Activated effector memory CD4-positive, alpha-beta T cell treated with anti-CD3 and anti-CD28 coated beads, Interleukin-2, amount 50 U/mL, for 16 hours (primary cell): ENCODE measurements around the gene PAQR8.
"Not testable (repeated sequence)": the region's sequence is repeated elsewhere in the genome, so short reads cannot be mapped to it uniquely, and the experiment has no call there.

ENCODE experiments used
- DNase-seq: peaks from one replicate; pipeline ENCODE4 v3.0.0-alpha.2; 2020

The PAQR8 gene

GRCh38 chr6:52416629-52417151, 54.7 kb downstream of the PAQR8 start:
- DNase-seq = no peak

GRCh38 chr6:52417675-52418111, 55.7 kb downstream of the PAQR8 start:
- DNase-seq = no peak

- DNase-seq = no peak
Observed at GRCh38 chr6:52418606-52419005, 56.7 kb downstream of the PAQR8 start.

- DNase-seq = peak; percentile 99
Observed at GRCh38 chr6:52419809-52420667, 58.1 kb downstream of the PAQR8 start, which contains the start of gene EFHC1. TSS of gene EFHC1 (plus strand) at chr6:52420342. CDS start at chr6:52420411, 69 bp downstream.

- no peak for DNase-seq
Observed at GRCh38 chr6:52420668-52421358, 58.9 kb downstream of the PAQR8 start.

GRCh38 chr6:52422156-52422555, 60.2 kb downstream of the PAQR8 start:
- DNase-seq = no peak

GRCh38 chr6:52423448-52423847, 61.5 kb downstream of the PAQR8 start:
- no peak for DNase-seq

GRCh38 chr6:52423971-52424381, 62.0 kb downstream of the PAQR8 start:
- DNase-seq = no peak

GRCh38 chr6:52424513-52424912, 62.6 kb downstream of the PAQR8 start:
- DNase-seq = no peak

- DNase-seq = no peak
Observed at GRCh38 chr6:52426667-52427066, 64.7 kb downstream of the PAQR8 start.

GRCh38 chr6:52433294-52433693, 71.3 kb downstream of the PAQR8 start:
- not testable (repeated sequence) for DNase-seq

- no peak for DNase-seq
Observed at GRCh38 chr6:52435345-52435744, 73.4 kb downstream of the PAQR8 start.

GRCh38 chr6:52438926-52439325, 77.0 kb downstream of the PAQR8 start:
- no peak for DNase-seq

GRCh38 chr6:52454556-52454955, 92.6 kb downstream of the PAQR8 start:
- no peak for DNase-seq

GRCh38 chr6:52457096-52457495, 95.1 kb downstream of the PAQR8 start:
- DNase-seq = no peak
